DMS53 treated with DMSO at 0.1 percent for 48 hours (cell line): ENCODE measurements around the gene EHMT1.
"Not testable (repeated sequence)": the region's sequence is repeated elsewhere in the genome, so short reads cannot be mapped to it uniquely, and the experiment has no call there.

Experiments used
- DNase-seq: peaks from one replicate; lab custom pipeline; 2025; ENCODE audit not compliant: unreplicated experiment; lab: John Stamatoyannopoulos, UW

The EHMT1 gene

GRCh38 chr9:137800196-137801022 lies 181.6 kb downstream of the EHMT1 start:
- no peak for DNase-seq

GRCh38 chr9:137801023-137801319 lies 182.2 kb downstream of the EHMT1 start:
- no peak for DNase-seq

DNA sequence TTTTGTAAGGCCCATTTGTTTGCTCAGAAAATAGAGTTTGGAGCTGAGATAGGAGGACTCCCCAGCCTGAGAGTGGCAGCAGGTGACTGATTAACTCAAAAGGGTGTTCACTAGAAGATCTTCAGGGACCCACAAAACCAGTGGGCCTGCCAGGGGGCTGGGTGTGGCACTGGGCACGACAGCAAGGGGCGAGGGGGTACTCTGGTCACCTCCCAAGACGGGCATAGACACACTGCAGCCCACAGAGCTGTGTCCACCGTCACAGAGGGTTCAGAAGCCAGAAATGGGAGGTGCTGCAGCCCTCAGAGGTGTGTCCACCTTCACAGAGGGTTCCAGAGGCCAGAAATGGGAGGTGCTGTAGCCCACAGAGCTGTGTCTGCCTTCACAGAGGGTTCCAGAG lies 183.2 kb downstream of the EHMT1 start:
- DNase-seq: no peak

DNA sequence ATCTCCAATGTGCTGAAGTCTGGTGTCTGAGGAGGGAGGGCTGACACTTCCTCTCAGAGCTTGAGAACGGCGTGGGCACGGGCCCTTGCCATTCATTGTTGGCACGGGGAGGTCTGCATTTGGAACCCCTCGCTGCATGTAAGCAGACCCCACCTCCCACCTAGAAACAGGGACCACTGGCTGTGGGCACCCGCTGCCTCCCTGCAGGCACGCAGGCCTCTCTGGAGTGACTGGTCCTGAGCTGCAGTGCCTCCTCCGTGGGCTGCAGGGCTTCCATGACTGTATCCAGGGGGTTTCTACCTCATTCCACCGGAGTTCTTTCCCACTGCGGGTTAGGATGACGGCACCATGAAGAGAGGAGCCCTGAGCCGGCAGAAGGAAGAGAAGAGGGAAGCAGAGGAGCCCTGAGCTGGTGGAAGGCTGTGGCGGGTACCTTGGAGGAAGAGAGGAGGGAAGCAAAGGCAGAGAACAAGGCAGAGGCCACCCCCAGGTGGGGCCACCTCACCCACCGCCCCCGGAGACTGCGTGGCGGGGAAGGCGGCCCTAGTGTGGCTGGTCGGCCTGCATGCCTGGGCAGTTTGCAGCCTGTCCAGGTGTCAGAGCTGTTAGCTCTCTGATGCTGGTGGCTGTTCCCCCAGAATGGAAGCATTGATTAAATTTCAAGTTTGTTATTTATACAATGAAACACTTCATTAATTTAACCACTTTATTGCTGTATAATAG lies 183.9 kb downstream of the EHMT1 start:
- DNase-seq: no peak

- DNase-seq: no peak
Observed at GRCh38 chr9:137804908-137805630, 186.3 kb downstream of the EHMT1 start.

GRCh38 chr9:137807721-137808703 lies 189.2 kb downstream of the EHMT1 start:
- DNase-seq: no peak

GRCh38 chr9:137809040-137809576 lies 190.3 kb downstream of the EHMT1 start:
- no peak for DNase-seq

DNA sequence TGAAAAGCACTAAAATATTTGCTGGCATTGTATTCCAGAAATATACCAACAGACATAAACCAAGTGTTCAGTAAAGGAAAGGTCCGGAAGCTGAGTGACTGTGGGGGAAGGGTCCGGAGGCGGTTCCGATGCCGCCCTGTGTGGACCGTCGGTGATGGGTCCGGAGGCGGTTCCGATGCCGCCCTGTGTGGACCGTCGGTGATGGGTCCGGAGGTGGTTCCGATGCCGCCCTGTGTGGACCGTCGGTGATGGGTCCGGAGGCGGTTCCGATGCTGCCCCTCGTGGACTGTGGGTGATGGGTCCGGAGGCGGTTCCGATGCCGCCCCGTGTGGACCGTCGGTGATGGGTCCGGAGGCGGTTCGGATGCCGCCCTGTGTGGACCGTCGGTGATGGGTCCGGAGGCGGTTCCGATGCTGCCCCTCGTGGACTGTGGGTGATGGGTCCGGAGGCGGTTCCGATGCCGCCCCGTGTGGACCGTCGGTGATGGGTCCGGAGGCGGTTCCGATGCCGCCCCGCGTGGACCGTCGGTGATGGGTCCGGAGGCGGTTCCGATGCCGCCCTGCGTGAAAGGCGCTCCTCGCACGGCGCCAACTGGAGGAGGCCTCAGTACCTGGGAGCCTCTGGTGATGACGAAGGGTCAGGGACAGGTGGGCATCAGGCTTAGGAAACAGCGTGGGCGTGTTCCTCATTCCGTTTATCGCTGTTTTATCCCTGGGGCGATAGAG lies 191.1 kb downstream of the EHMT1 start:
- DNase-seq: not testable (repeated sequence)

- DNase-seq: no peak
Observed at GRCh38 chr9:137811283-137811870, 192.6 kb downstream of the EHMT1 start.

DNA sequence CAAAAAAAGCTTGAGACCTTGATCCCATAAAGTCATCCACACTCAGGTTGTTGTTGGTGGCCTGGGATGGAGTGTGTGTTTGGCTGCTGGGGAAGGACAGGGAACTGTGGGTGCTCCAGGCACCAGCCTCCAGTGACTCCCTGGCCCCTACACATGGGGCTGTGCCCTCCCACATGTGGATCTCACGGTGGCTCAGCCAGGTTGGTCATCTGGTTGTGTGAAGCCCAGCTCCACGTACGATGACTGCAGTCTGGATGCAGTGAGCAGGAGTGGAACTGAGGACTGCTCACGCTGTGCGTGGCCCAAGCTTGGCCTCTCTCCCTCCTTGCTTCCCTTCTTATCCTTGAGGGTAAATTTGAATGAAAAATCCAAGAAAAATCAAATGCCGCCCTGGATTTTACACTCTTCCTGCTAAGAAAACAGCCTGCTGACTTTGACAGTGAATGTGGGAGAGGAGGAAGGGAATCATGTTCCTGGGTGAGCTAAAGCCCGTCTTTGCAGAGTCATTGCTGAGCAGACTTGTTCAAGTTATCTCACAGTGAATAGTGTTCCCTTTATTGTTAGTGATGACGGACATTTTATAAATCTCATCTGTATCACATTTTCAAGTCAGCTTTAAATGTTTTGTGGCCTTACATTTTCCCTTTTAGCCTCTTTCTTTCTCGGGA lies 193.7 kb downstream of the EHMT1 start:
- DNase-seq: no peak

DNA sequence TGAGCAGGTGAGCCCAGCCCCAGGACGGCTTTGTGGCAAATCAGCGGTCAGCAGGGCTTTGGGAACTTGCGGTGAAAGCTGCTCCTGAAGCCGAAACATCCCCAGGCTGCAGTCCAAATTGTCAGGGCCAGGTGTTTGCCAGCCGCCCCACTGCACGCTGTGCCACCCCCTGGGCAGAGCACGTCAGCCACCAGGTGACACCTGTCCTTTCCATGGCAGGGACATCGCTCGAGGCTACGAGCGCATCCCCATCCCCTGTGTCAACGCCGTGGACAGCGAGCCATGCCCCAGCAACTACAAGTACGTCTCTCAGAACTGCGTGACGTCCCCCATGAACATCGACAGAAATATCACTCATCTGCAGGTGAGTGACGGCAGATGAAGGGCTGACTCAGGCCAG lies 194.4 kb downstream of the EHMT1 start:
- no peak for DNase-seq

- no peak for DNase-seq
Observed at GRCh38 chr9:137813651-137814415, 195.0 kb downstream of the EHMT1 start.

DNA sequence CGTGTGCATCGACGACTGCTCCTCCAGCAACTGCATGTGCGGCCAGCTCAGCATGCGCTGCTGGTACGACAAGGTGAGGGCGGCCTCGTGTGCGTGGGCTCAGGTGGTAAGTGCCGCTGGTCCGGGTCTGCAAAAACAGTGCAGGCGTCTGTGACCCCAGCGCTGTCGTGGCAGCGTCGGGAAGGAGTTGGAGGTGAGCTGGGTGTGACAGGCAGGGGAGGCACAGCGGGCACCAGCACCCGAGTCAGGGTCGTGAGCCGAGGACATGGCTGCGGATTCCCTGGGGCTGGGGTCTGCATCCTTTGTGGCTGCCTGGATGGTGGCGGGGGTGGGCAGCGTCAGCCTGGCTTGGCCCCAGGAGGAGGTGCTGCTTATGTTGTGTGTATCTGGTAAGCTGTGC lies 195.6 kb downstream of the EHMT1 start:
- no peak for DNase-seq

GRCh38 chr9:137814841-137815240 lies 196.0 kb downstream of the EHMT1 start:
- DNase-seq: no peak

DNA sequence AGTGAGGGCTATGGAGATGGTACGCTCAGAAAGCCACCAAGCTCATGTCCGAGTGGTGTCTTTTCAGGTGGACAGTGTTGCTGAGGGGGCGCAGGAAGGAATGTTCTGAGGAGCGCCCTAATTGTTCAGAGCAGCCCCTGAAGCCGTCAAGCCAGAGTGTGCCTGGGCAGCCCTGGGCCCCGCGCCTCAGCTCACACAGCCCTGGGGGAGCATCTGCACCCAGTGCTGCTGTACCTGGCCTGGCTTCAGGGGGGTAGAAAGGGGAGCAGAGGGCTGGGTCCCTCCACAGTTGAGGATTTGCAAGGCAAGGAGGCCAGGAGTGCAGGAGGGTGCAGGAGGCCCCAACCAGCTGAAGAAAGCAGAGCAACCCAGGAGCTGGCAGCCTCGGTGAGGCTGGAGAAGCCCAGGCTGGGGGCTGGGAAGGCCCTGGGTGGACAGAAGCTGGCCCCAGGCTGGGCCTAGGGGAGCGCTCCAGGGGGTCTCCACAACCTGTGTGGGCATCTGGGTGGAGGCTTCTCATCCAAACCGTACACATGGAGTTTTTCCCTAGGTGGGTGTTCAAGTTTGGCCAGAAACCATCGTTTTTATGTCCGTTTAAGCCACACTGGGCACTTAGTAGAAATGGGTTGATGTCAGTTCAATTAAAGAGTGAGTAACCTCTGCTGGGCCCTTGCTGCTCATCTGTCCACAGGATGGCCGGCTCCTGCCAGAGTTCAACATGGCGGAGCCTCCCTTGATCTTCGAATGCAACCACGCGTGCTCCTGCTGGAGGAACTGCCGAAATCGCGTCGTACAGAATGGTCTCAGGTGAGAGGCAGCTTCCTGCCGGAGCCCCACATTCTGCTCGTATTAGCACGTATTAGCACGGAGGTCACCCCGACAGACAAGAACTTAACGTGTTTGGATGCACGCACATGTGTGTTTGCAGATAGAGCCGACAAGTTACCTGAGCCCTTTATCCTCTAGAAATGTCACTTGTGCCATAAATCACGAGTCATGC lies 196.8 kb downstream of the EHMT1 start:
- DNase-seq: no peak

DNA sequence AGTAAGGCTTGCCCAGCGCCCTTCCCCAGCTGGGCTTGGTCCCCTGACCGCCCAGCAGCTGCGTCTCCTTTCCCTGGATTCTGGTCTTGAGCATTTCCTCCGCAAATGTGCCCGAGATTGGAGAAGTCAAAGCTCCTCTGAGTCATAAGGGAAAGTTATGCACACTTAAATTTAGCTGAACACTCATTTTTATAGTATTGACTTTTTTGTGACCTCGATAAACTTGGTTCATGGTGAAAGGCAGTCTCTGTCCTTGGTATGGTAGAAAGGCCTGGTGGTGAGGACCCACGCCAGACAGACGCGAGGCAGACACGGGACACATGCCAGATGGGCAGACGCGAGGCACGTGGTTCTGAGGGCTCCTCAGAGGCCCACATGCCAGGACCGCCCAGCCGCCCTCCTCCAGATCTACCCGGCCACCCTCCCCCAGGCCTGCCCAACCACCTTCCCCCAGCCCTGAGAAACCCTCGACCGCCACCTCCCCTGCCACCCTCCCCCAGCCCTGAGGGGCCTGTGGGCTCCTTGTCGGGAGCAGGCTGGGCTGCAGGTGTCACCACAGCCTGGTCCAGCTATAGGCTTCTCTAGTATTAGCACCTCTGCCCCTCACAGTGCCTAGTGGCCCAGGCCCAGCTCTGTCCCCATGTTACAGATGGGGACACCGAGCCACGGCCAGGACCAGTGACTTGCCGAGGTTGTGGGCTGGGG lies 197.9 kb downstream of the EHMT1 start:
- DNase-seq: no peak
